ENCODE data around the gene SHC4.
"Not testable (repeated sequence)": the region's sequence is repeated elsewhere in the genome, so short reads cannot be mapped to it uniquely, and the experiment has no call there.

The SHC4 gene

DNA sequence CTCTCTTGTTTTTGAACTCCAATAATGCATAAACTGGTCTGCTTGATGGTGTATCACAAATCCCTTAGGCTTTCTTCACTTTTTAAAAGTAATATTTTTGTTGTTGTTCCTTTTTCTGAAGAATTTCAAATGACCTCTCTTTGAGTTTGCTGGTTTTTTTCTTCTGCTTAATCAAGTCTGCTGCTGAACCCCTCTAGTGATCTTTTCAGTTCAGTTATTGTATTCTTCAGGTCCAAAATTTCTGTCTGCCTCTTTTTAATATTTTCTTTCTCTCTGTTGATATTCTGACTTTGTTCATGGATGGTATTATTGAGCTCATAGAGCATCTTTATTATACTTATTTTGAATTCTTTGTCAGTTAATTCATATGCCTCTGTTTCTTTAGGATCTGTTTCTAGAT, 131.1 kb downstream of the SHC4 start:
- no peak for DNase-seq

DNA sequence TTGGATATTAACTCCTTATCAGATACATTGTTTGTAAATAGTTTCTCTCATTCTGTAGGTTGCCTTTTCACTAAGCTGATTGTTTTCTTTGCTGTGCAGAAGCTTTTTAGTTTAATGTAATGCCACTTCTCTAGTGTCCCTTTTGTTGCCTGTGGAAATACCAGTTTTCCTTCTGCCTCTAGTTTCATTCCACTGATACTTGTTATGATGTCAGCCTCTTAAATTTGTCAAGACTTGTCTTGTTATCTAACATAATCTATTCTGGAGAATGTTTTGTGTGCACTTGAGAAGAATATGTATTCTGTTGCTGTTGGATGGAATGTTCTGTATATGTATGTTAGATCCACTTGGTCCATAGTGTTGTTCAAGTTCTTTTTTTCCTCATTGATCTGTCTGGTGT, 134.8 kb downstream of the SHC4 start:
- no peak for DNase-seq

DNA sequence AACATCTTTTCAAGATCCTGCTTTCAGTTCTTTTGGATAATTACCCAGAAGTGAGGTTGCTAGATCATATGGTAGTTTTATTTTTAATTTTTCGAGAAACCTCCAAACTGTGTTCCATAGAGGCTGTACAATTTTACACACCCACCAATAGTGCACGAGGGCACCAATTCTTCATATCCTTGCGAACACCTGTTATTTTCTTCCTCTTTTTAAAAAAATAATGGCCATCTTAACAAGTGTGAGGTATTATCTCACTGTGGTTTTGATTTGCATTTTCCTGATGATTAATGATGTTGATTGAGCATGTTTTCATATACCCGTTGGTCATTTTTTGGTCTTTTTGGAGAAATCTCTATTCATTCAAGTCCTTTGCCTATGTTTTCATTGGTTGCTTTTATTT, 135.2 kb downstream of the SHC4 start:
- DNase-seq = no peak

DNA sequence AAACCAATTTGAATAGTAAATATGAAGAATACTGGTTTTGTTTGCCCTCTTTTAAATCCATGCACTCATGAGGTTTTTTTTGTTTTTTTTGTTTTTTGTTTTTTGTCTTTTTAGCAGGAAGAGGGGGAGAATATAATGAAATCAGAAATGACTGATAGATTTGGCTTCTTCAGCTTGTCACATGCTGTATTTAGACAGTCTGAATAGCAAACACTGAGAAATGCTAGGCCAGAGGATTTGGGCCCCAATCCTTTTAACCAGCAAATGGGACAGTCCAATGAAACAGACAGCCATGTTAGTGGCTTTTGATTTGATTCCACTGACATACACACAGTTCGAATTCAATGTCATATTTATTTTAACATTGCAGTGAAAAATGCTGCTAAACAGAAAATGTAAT, 138.6 kb downstream of the SHC4 start:
- no peak for DNase-seq

DNA sequence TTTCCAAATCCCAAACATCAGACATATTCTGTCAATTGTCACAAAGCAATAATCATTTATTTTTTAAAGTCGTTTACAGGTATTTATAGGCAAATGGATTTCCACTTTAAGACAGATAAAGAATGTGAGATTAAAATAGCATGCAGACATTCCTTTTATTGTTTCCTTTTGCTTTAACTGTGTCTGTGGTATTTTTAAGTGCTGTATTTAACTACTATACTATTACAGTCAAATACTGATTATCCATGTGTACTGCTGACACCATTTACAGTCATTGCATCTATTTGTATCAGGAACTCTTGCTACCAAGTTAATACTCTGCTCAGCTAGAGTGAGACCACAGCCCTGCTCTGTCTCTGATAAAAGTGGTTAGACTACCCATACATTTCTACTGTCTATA, 140.0 kb downstream of the SHC4 start:
- DNase-seq = no peak

DNA sequence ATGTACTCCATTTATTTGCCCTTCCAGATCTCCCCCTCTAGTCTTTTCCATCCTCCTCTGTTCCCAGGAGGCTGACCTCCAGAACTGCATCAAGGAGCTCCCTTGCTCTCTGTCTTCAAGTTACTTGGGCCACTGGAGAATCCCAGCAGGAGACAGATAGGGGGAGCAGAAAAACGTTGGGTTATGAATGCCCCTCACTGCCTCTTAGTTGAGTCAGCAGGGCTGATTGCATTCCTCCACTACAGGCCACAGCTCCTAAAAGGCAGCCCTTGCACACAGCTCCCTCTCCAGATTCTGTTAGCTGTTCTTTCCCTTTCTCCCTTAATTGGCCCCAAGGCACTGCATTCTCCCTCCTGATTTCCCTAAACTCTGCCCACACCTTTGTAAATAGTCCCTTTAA, 140.5 kb downstream of the SHC4 start:
- DNase-seq = no peak

DNA sequence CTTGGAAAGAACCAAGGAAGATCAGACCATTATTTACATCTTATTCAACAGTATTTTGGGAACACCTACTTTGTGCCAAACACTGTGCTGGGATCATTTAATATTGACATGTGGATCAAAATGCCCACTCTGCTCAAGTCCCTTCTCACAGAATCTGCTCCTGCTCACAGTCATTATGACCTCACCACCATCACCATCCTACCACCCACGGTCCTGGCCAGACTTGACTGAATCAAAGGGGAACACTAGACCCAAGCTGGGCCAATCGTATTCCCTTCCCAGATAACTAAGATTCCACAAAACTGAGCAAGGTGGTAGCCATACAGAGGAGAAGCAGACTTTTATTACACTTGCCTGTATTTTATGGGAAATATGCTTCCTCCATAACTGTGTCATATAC, 149.4 kb downstream of the SHC4 start:
- DNase-seq = no peak

DNA sequence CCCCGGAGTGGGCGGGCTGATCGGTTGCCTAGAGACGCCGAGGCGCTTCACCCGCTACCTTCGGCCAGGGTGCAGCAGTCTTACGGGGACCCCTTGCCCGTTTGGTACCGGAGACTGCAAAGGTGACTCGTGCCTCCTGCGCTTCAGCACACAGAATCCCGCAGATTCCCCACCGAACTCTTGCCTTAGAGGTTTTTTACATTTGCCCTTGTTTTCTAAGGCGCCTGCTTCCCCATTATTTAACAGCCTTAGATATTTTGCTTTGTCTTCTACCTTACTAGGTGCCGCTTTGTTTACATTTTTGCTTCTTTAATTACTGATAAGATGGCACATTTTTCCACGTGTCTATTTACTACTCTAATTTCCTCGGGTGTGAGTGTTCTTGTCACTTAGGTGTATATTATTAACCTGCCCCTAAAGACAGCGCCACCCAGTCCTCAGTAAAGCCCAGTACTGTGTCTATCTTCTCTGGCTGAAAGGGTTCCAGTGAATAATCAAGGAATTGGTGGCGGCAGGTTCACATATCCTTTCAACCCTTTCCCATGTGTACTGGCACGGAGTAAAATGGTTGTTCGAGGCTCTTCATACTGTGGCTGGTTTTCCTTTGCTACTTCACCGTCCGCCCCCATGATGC, 152.3 kb downstream of the SHC4 start:
- DNase-seq = peak in 1 of 2 experiments; percentile 7

DNA sequence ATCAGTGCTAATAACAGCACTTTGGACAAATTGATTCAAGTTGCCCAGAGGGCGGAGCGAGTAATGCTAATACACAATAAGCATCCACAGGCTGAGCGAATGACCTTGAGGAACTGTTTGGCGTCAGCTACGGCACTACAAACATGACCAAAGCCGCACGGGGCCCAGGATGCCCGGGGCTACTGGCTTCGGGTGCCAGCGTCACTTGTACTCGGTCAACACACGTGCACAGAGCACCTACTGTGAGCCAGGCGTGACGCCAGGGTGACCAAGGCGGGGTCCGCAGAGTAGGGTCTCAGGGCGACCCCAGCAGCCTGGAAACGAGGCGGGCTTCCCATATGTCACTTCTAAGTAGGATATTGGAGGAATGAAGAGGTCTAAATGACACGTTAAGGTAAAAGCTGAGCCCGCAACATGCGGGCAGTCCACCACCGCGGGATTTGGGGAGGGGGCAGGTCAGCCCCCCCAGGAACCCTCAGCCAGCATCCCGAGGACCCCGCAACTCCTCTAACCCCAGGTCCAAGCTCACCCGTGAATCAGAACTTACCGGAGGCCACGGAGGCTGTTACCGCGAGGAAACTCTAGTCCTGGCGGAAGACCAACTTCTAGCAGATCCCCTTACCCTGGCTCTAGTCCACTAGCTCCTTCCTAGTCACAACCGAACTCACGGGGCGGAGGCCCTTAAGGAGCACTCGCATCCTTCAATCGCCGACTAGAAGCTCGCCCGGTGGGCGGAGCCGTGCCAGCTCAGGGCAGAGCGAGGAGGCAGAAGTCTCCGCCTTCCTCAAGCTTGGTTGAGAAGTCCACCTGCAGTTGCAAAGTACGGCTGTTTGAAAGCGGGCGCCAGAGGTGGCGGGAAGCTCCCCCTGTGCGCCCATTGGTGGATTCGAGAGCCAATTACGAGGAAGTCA, 153.1 kb downstream of the SHC4 start, which contains the start of gene CEP152:
CEP152 (minus strand) TSS at position 656 of the 911 bp plus-strand sequence. CDS start 5,420 bp downstream, outside the sequence.
- DNase-seq = peak; percentile 97 to 98

DNA sequence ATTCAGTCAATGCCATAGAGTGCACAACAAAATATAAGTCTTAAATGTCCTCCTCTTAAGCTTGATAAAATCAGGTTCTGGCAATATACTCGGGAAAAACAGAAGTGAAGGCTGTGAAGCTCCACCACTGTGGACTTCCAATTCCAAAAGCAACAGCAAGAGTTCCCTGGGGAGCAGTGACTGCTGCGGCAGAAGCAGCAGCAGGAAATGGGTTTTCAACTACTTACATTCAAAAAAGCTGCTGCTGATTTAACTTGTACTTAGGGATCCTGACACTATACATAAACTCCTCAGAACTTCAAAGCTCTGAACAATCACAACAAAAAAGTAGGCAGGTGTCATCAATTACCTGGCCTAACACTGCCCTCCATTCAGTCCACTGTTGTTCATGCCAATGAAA, 157.6 kb downstream of the SHC4 start:
- no peak for DNase-seq

DNA sequence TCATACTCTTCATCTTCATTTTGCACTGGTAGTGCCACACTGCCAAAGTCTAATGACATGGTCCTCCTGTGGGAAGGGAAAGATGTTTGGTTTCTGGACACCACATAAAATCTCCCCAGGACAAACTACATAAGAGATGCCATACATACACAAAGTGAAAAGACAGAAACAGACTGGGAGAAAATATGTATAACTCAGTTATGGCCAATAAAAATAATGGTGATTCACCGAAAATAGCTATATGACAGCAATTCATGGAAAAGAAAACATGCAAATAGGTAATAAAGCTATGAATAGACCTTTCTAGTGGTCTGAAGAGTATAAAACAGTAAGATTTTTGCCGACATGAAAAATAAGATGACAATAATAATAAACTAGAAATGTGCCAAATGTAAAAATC, 158.1 kb downstream of the SHC4 start:
- DNase-seq = no peak

DNA sequence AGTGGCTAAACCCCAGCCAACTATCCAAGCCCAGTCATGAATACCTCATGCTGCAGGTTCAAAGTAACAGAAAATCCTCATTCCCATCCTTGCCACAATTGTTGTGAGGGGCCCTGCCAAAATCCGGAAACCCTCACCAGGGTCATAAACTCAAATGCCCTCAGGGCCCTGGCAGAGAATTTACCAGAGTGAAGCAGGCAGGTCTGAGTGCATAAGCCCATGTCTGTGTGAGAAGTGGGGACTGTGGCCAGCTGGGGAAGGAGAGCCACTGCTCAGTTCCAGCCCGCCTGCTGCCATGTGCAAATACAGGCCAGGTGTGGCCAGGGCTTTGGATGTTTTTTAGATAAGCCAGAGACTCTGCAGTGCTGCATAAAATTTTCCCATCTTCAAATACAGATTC, 159.8 kb downstream of the SHC4 start:
- no peak for DNase-seq

DNA sequence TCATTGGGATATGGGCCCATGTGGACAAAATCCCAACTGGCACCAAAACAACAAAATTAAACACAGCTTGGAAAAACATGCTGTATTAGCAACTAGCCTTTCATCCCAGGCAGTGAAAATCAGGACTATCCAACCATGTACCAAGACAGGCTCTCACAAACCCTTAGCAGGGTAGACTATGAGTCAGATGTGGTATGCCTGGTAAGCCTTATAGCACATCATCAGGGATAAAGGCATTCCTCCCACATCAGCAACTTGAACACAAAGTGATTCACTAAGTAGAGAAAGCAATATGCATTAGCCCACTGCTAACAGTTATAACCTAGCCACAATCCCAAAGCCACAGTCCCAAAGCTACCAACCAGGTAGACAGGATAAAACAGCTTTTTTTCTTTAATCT, 160.9 kb downstream of the SHC4 start:
- no peak for DNase-seq

DNA sequence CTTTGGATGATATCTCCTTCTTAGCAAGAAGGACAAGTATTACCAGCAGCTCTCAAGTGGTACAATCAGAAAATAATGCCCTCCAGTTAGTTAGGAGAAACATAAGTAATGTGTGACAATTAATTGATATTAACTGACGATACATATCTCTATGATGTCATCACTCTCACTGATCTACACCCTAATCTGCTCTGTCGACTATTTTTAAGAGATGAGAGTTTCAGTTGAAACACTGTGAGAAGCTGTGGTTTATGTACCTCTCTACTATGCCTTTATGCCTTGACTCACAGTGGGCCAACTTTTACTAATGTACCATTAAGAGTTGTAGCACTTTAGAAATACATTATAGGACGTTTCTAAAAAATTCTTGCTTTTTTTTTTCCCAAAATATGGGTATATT, 161.5 kb downstream of the SHC4 start:
- no peak for DNase-seq

DNA sequence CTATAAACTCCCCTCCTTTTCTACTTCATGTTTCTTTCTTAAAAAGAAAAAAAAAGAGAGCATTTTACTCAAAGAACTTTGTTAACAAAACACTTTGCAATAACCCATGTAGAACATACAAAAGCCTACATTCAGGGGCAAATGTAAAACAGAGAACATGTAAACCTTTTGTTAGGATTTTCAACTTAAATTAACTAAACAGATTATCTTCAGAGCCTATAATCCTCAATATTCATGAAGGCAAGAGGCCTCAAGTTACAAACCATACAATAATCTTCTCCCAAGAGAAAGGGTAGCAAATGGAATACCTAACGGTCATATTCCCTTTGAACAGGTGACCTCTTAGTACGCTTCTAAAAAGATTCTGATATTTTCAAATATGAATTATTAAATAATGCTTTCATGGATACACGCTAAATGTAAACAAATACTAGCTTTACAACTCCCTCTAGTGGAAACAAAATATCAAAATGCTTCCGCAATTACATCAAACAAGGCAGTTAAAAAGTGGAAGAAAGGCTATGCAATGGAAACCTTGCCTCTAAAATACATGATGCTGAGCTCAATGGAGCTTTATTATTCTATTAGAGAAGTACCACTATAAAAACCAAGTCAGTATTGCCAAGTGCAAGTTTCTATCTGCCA, 162.8 kb downstream of the SHC4 start:
- no peak for DNase-seq

DNA sequence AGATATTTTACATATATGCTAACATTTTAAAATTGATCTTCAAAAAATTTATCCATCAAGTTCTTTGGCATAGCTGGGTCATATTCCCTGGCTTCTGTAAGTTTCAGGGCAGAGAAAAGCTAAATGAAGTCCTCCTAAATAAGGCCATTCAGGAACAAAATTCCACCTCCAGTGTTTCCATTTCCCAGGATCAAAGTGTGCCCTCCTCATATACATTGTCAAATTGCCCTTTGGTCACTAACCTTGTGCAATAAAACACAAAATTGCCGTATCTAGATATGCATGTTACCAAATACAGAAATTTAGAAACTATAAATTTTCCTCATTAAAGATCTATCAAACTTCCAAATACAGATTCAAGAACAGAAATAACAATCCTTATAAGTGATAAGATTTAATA, 163.5 kb downstream of the SHC4 start:
- no peak for DNase-seq

DNA sequence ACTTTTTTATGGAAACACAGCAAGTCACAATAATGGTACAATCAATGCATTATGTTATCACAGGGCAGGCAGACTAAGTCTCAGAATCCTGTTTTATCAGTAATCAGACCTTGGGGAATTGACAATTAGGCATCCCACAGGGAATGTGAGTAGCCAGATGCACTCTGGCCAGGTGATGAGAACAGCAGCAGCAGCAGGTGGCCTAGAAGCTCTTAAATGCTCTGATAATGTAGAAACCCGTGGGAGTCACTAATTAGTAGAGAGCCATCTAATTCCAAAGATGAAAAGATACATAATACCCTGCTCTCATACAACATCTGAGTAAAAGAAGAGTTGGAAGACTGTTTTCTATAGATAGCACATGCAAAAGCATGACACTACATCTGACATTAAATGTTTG, 165.4 kb downstream of the SHC4 start:
- DNase-seq = no peak

DNA sequence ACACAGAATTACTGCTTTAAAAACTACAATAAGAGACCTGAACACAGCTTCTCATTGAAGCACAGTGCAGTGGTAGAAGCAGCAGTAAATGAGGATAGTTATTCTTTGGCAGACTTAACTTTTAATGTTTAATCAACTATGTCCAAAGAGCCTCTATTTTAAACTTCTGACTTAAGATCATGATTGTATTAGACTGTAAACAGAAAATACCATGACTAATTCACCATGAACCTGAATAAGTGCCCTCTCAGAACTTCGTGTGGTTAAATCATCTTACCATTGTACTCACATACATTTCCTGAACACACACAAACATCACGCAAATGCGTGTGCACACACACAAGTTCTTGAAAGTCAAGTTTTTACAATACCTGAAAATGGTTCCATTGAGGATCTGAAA, 166.8 kb downstream of the SHC4 start:
- no peak for DNase-seq

DNA sequence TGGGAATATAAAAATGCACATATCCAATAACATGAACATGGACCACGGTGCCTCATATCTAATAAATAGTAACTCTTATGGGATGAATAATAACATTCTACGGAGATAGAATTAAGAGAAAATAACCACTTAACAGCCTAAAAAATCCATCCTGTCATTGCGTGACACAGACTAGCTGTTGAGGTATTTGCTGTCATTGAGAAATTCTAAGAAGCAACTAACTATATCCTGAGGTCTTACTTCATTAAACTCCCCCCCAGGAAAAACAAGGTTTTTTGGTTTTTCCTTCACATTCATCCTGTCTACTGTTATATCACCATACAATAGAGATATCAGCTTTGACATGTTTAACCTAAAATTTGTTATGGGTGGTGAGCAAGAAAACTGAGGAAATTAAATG, 167.2 kb downstream of the SHC4 start:
- no peak for DNase-seq

DNA sequence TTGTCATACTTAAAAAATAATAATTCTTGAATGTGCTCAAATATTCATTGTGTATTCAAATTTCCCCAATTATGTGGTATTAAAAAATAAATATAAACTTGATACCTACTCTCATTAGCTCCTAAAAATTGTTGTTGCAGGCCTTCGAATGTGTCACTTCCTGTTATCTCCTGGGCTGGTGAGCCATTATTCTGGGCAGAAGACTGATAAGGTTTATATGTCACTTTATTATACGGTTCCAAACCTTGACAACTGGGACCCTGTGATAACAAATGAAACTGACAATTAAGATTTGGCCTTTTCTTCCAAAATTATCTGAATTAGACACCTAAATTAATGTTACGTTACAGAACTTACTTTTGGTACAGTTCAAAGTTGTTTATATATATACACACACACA, 167.8 kb downstream of the SHC4 start:
- no peak for DNase-seq

DNA sequence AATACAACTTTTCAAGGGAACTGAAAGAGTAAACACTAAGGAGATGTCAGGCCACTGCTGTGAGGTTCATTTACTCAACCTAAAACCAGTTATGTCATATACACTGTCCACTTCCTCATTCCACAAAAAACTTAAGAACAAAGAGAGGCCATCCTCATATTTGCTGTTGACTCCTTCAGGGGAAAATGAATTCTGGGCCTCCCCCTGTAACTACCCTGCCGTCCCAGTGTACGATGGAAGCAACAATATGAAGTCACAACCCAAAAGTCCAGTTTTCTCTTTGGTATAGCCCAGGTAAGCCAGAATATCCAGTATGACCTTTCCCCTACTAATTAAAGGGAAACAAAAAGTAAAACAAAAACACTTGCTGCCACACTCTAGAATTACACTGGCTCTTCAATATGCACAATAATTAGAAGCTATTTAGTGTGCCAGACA, 169.0 kb downstream of the SHC4 start:
- no peak for DNase-seq

DNA sequence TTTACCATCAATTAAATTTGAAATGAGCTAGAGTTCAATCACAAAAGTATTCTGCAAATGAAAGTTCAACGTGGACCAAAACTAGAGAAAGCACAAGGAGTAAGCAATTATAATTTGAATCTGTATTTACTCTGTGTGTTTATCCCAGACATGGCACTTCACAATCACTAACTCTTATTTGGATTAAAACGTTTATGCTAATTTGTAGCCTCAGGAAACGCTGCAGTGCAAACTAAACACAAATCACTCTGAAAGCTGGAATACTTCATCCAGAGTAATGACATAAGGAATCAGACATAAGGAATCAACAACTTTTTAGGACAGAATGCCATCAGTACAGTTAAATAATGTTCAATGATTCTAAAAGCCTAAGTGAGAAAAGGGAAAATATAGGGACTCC, 171.3 kb downstream of the SHC4 start:
- DNase-seq = no peak

DNA sequence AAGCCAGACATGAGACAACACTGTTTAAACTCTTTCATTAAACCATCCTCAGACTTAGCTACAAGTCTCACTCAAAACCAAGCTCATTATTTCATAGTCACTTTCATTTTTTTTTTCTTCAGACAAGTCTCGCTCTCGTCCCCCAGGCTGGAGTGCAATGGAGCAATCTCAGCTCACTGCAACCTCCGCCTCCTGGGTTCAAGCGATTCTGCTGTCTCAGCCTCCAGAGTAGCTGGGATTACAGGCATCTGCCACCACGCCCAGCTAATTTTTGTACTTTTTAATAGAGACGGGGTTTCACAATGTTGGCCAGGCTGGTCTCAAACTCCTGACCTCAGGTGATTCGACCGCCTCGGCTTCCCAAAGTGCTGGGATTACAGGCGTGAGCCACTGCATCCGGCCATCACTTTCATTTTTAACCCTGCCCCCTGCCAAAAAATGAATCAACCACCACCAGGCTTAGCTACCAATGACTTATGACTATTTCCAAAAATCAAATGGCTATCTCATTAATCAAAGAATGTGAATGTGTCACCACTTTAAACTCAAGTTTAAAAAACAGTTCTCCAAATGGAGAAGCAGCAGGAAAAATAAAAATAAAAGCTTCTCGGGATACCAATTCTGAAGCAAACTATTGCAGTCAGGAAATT, 173.1 kb downstream of the SHC4 start:
- not testable (repeated sequence) for DNase-seq
